Esophagus (tissue), 2 donors: ENCODE data around the gene WFS1. TPM values are rescaled to one million over a fixed set of nuclear protein-coding genes. Genes with fewer than 3 reads are reported as not detected.

Source experiments
- H3K27ac ChIP-seq, 2 donors: one replicate each; pipeline ENCODE4 v1.5.1; 2013; ENCODE audit warnings: low read depth in 2 of 2, mild to moderate bottlenecking in 2 of 2, inconsistent platforms in 1 of 2, low read length in 1 of 2, moderate library complexity in 1 of 2
- H3K27me3 ChIP-seq, 2 donors: one replicate each; pipeline ENCODE4 v1.6.1; 2013; ENCODE audit warnings: low read length in 2 of 2, control low read depth in 1 of 2, mild to moderate bottlenecking in 1 of 2; ENCODE audit not compliant: insufficient read depth in 2 of 2, control insufficient read depth in 1 of 2
- H3K36me3 ChIP-seq, 2 donors: one replicate each; pipeline ENCODE4 v1.6.1; 2013; ENCODE audit warnings: low read length in 1 of 2; ENCODE audit not compliant: control insufficient read depth in 2 of 2, insufficient read depth in 2 of 2
- H3K4me1 ChIP-seq, 2 donors: one replicate each; pipeline ENCODE4 v1.6.1; 2013; ENCODE audit warnings: low read length in 1 of 2; ENCODE audit not compliant: control insufficient read depth in 2 of 2, insufficient read depth in 2 of 2
- H3K4me3 ChIP-seq, 2 donors: one replicate each; pipeline ENCODE4 v1.5.1; 2013; ENCODE audit warnings: low read length in 2 of 2, mild to moderate bottlenecking in 2 of 2, low read depth in 1 of 2, moderate library complexity in 1 of 2
- H3K9me3 ChIP-seq, 2 donors: one replicate each; pipeline ENCODE4 v1.6.1; 2013; ENCODE audit warnings: mild to moderate bottlenecking in 2 of 2, low read depth in 1 of 2, low read length in 1 of 2, moderate library complexity in 1 of 2; ENCODE audit not compliant: control insufficient read depth in 2 of 2, insufficient read depth in 1 of 2
- WGBS, 2 donors: extraction: QIAGEN DNeasy Blood & Tissue Kit; methylation state at CpG; one replicate each; pipeline ENCODE4 v1.1.7; 2013; 5-methylcytosine and 5-hydroxymethylcytosine counted together
- polyA plus RNA-seq, 2 donors: library from polyadenylated mRNA; stranded (reverse); fragments of 200-250 nt; gene quantifications; one replicate each; pipeline ENCODE4 v1.2.3, GENCODE V29; 2013
- donor health status: healthy with polysubstance abuse.
- donor health status: Bipolar disorder and iron deficiency.

Gene WFS1
- polyA plus RNA-seq, 2 donors: 4.6 to 8.2 TPM

- Histone ChIP-seq H3K4me1 (peaks cover 2 to 20% of the 10 kb centered on the region in 2 donors), H3K27me3 (no peaks in the 10 kb centered on the region), H3K9me3 (no peaks in the 10 kb centered on the region), H3K36me3 (peaks cover 5 to 7% of the 10 kb centered on the region in 2 donors), H3K27ac (no peak overlapping the region), H3K4me3 (no peak overlapping the region)
- 85 to 94% methylated on average over 4 of the region's 4 CpGs for WGBS, 2 donors
Measured at GRCh38 chr4:6283282-6283681, 13.6 kb downstream of the WFS1 start.

GRCh38 chr4:6287017-6287788, 17.6 kb downstream of the WFS1 start:
- H3K4me1 ChIP-seq: no peaks in the 10 kb centered on the region
- no peak overlapping the region for H3K4me3 ChIP-seq
- no peak overlapping the region for H3K27ac ChIP-seq
- H3K36me3 ChIP-seq: peaks cover 5 to 7% of the 10 kb centered on the region in 2 donors
- H3K9me3 ChIP-seq: no peaks in the 10 kb centered on the region
- WGBS, 2 donors: 95 to 97% methylated on average over 14 to 16 of the region's 16 CpGs
- H3K27me3 ChIP-seq: no peaks in the 10 kb centered on the region

GRCh38 chr4:6288342-6288741, 18.7 kb downstream of the WFS1 start:
- H3K27me3 ChIP-seq: no peaks in the 10 kb centered on the region
- no peaks in the 10 kb centered on the region for H3K4me1 ChIP-seq
- H3K4me3 ChIP-seq: no peak overlapping the region
- WGBS, 2 donors: 96% methylated on average over 5 of the region's 5 CpGs
- H3K27ac ChIP-seq: no peak overlapping the region
- H3K36me3 ChIP-seq: peaks cover 5 to 7% of the 10 kb centered on the region in 2 donors
- H3K9me3 ChIP-seq: no peaks in the 10 kb centered on the region

- Histone ChIP-seq H3K4me3 (no peak overlapping the region), H3K27me3 (no peaks in the 10 kb centered on the region), H3K4me1 (no peaks in the 10 kb centered on the region), H3K27ac (no peak overlapping the region), H3K9me3 (no peaks in the 10 kb centered on the region), H3K36me3 (peaks cover 5 to 7% of the 10 kb centered on the region in 2 donors)
- 95% methylated on average over 15 of the region's 15 CpGs for WGBS, 2 donors
Measured at GRCh38 chr4:6288871-6289270, 19.2 kb downstream of the WFS1 start.

- Histone ChIP-seq H3K4me1 (no peaks in the 10 kb centered on the region), H3K9me3 (no peaks in the 10 kb centered on the region), H3K27ac (no peak overlapping the region), H3K36me3 (peaks cover 7 to 12% of the 10 kb centered on the region in 2 donors), H3K4me3 (no peak overlapping the region), H3K27me3 (no peaks in the 10 kb centered on the region)
- 89 to 91% methylated on average over 7 of the region's 7 CpGs for WGBS, 2 donors
Measured at GRCh38 chr4:6290256-6290655, 20.6 kb downstream of the WFS1 start.

- H3K4me1 ChIP-seq: no peaks in the 10 kb centered on the region
- H3K9me3 ChIP-seq: no peaks in the 10 kb centered on the region
- H3K4me3 ChIP-seq: no peak overlapping the region
- H3K27ac ChIP-seq: no peak overlapping the region
- 87 to 92% methylated on average over 25 of the region's 25 CpGs for WGBS, 2 donors
- H3K36me3 ChIP-seq: peaks cover 10 to 13% of the 10 kb centered on the region in 2 donors
- no peaks in the 10 kb centered on the region for H3K27me3 ChIP-seq
Measured at GRCh38 chr4:6290769-6291547, 21.3 kb downstream of the WFS1 start.

- no peak overlapping the region for H3K4me3 ChIP-seq
- no peaks in the 10 kb centered on the region for H3K4me1 ChIP-seq
- no peak overlapping the region for H3K27ac ChIP-seq
- H3K9me3 ChIP-seq: no peaks in the 10 kb centered on the region
- no peaks in the 10 kb centered on the region for H3K27me3 ChIP-seq
- WGBS, 2 donors: 84 to 85% methylated on average over 21 of the region's 21 CpGs
- H3K36me3 ChIP-seq: peaks cover 13% of the 10 kb centered on the region in 2 donors
Measured at GRCh38 chr4:6291784-6292297, 22.2 kb downstream of the WFS1 start.

GRCh38 chr4:6292376-6293096, 22.9 kb downstream of the WFS1 start:
- 70 to 75% methylated on average over 13 of the region's 13 CpGs for WGBS, 2 donors
- H3K36me3 ChIP-seq: peaks cover 8 to 9% of the 10 kb centered on the region in 2 donors
- H3K27ac ChIP-seq: no peak overlapping the region
- H3K4me1 ChIP-seq: no peaks in the 10 kb centered on the region
- no peak overlapping the region for H3K4me3 ChIP-seq
- no peaks in the 10 kb centered on the region for H3K9me3 ChIP-seq
- no peaks in the 10 kb centered on the region for H3K27me3 ChIP-seq

- Histone ChIP-seq H3K4me1 (no peaks in the 10 kb centered on the region), H3K36me3 (peaks cover 7 to 9% of the 10 kb centered on the region in 2 donors), H3K27ac (no peak overlapping the region), H3K9me3 (no peaks in the 10 kb centered on the region), H3K27me3 (no peaks in the 10 kb centered on the region), H3K4me3 (no peak overlapping the region)
- WGBS, 2 donors: 86 to 89% methylated on average over 8 of the region's 8 CpGs
Measured at GRCh38 chr4:6293097-6293445, 23.4 kb downstream of the WFS1 start.
